Measurements from ENCODE around the gene ADCK2. TPM values are rescaled to one million over a fixed set of nuclear protein-coding genes. Genes with fewer than 3 reads are reported as not detected.
"Not testable (repeated sequence)": the region's sequence is repeated elsewhere in the genome, so short reads cannot be mapped to it uniquely, and the experiment has no call there.

Gene ADCK2
- total RNA-seq = 10 to 100 TPM; 22.1 TPM

GRCh38 chr7:140672382-140673062, at the start of gene ADCK2:
TSS of gene ADCK2 (plus strand) at chr7:140672945. CDS start at chr7:140673331, 386 bp downstream.
- Mint-ChIP-seq H3K27me3 (ENCODE audit: low read depth) (no peaks in the 10 kb centered on the region), H3K9me3 (no peaks in the 10 kb centered on the region), H3K4me3 (peak within 1 kb of the TSS; percentile 83), H3K27ac (peak within 1 kb of the TSS; percentile 68), H3K36me3 (ENCODE audit: low read depth) (peaks cover 8% of the 10 kb centered on the region), H3K4me1 (ENCODE audit: low read depth) (peaks cover 37% of the 10 kb centered on the region)
- intact Hi-C loops (cut with micrococcal nuclease) = loop anchor here (1.0 to 2.0 kb wide), 5 partner anchors 16 to 342 kb away; partner anchors contain the start of genes BRAF, MRPS33 and NDUFB2
- peak; percentile 59 for DNase-seq
- CTCF ChIA-PET = no interaction called here

GRCh38 chr7:140623980-140624379, 48.8 kb upstream of the ADCK2 start:
- CTCF ChIA-PET = no interaction called here
- no peak for DNase-seq
- H3K27me3 Mint-ChIP-seq (ENCODE audit: low read depth) = no peaks in the 10 kb centered on the region
- H3K36me3 Mint-ChIP-seq (ENCODE audit: low read depth) = no peaks in the 10 kb centered on the region
- no peak overlapping the region for H3K4me3 Mint-ChIP-seq
- H3K27ac Mint-ChIP-seq = peak overlapping the region; percentile 5
- peaks cover 3% of the 10 kb centered on the region for H3K4me1 Mint-ChIP-seq (ENCODE audit: low read depth)
- no peaks in the 10 kb centered on the region for H3K9me3 Mint-ChIP-seq
- intact Hi-C loops (cut with micrococcal nuclease) = no loop called here

GRCh38 chr7:140624392-140625191, 48.2 kb upstream of the ADCK2 start:
- Mint-ChIP-seq H3K4me3 (no peak overlapping the region), H3K27me3 (ENCODE audit: low read depth) (no peaks in the 10 kb centered on the region), H3K4me1 (ENCODE audit: low read depth) (peaks cover 3% of the 10 kb centered on the region), H3K9me3 (no peaks in the 10 kb centered on the region), H3K27ac (no peak overlapping the region), H3K36me3 (ENCODE audit: low read depth) (no peaks in the 10 kb centered on the region)
- no peak for DNase-seq
- CTCF ChIA-PET = no interaction called here
- intact Hi-C loops (cut with micrococcal nuclease) = no loop called here

GRCh38 chr7:140625192-140625558, 47.6 kb upstream of the ADCK2 start:
- intact Hi-C loops (cut with micrococcal nuclease); H3K4me3 Mint-ChIP-seq; H3K36me3 Mint-ChIP-seq (ENCODE audit: low read depth); DNase-seq; H3K27ac Mint-ChIP-seq; H3K27me3 Mint-ChIP-seq (ENCODE audit: low read depth); H3K4me1 Mint-ChIP-seq (ENCODE audit: low read depth); H3K9me3 Mint-ChIP-seq; CTCF ChIA-PET: not testable (repeated sequence)

- no peak overlapping the region for H3K27ac Mint-ChIP-seq
- H3K4me3 Mint-ChIP-seq = no peak overlapping the region
- H3K27me3 Mint-ChIP-seq (ENCODE audit: low read depth) = no peaks in the 10 kb centered on the region
- no peak for DNase-seq
- H3K9me3 Mint-ChIP-seq = no peaks in the 10 kb centered on the region
- H3K4me1 Mint-ChIP-seq (ENCODE audit: low read depth) = peaks cover 3% of the 10 kb centered on the region
- intact Hi-C loops (cut with micrococcal nuclease) = no loop called here
- CTCF ChIA-PET = no interaction called here
- no peaks in the 10 kb centered on the region for H3K36me3 Mint-ChIP-seq (ENCODE audit: low read depth)
Measured at GRCh38 chr7:140625908-140626868, 46.6 kb upstream of the ADCK2 start.

GRCh38 chr7:140631021-140631420, 41.7 kb upstream of the ADCK2 start:
- CTCF ChIA-PET = no interaction called here

GRCh38 chr7:140631602-140632001, 41.1 kb upstream of the ADCK2 start:
- no peaks in the 10 kb centered on the region for H3K36me3 Mint-ChIP-seq (ENCODE audit: low read depth)
- CTCF ChIA-PET = no interaction called here
- no peak overlapping the region for H3K27ac Mint-ChIP-seq
- peaks cover 8% of the 10 kb centered on the region for H3K27me3 Mint-ChIP-seq (ENCODE audit: low read depth)
- no peak overlapping the region for H3K4me3 Mint-ChIP-seq
- intact Hi-C loops (cut with micrococcal nuclease) = no loop called here
- no peaks in the 10 kb centered on the region for H3K9me3 Mint-ChIP-seq
- peaks cover 3% of the 10 kb centered on the region for H3K4me1 Mint-ChIP-seq (ENCODE audit: low read depth)
- DNase-seq = no peak

More at GRCh38 chr7:140631021-140631420, 41.7 kb upstream of the ADCK2 start:
- Mint-ChIP-seq H3K36me3 (ENCODE audit: low read depth) (no peaks in the 10 kb centered on the region), H3K9me3 (no peaks in the 10 kb centered on the region), H3K27me3 (ENCODE audit: low read depth) (peaks cover 3% of the 10 kb centered on the region), H3K27ac (no peak overlapping the region), H3K4me3 (no peak overlapping the region), H3K4me1 (ENCODE audit: low read depth) (peaks cover 3% of the 10 kb centered on the region)
- DNase-seq = no peak
- intact Hi-C loops (cut with micrococcal nuclease) = no loop called here

- Mint-ChIP-seq H3K36me3 (ENCODE audit: low read depth) (no peaks in the 10 kb centered on the region), H3K9me3 (no peaks in the 10 kb centered on the region), H3K27me3 (ENCODE audit: low read depth) (peaks cover 36% of the 10 kb centered on the region), H3K4me1 (ENCODE audit: low read depth) (peaks cover 11% of the 10 kb centered on the region), H3K27ac (no peak overlapping the region), H3K4me3 (no peak overlapping the region)
- no peak for DNase-seq
- intact Hi-C loops (cut with micrococcal nuclease) = no loop called here
- CTCF ChIA-PET = no interaction called here
Measured at GRCh38 chr7:140635345-140635744, 37.4 kb upstream of the ADCK2 start.

- CTCF ChIA-PET = no interaction called here
- Mint-ChIP-seq H3K4me1 (ENCODE audit: low read depth) (peaks cover 11% of the 10 kb centered on the region), H3K27me3 (ENCODE audit: low read depth) (peaks cover 36% of the 10 kb centered on the region), H3K4me3 (no peak overlapping the region), H3K36me3 (ENCODE audit: low read depth) (no peaks in the 10 kb centered on the region), H3K9me3 (no peaks in the 10 kb centered on the region), H3K27ac (no peak overlapping the region)
- intact Hi-C loops (cut with micrococcal nuclease) = no loop called here
- no peak for DNase-seq
Measured at GRCh38 chr7:140635816-140636215, 36.9 kb upstream of the ADCK2 start.

- no peak overlapping the region for H3K27ac Mint-ChIP-seq
- peaks cover 45% of the 10 kb centered on the region for H3K27me3 Mint-ChIP-seq (ENCODE audit: low read depth)
Measured at GRCh38 chr7:140637400-140637799, 35.3 kb upstream of the ADCK2 start.

GRCh38 chr7:140638173-140638791, 34.5 kb upstream of the ADCK2 start:
- DNase-seq = no peak
- Mint-ChIP-seq H3K4me1 (ENCODE audit: low read depth) (peaks cover 15% of the 10 kb centered on the region), H3K36me3 (ENCODE audit: low read depth) (no peaks in the 10 kb centered on the region), H3K9me3 (no peaks in the 10 kb centered on the region), H3K4me3 (no peak overlapping the region), H3K27me3 (ENCODE audit: low read depth) (peaks cover 47% of the 10 kb centered on the region), H3K27ac (no peak overlapping the region)
- intact Hi-C loops (cut with micrococcal nuclease) = no loop called here
- CTCF ChIA-PET = no interaction called here

More at GRCh38 chr7:140637400-140637799, 35.3 kb upstream of the ADCK2 start:
- CTCF ChIA-PET = no interaction called here
- intact Hi-C loops (cut with micrococcal nuclease) = no loop called here
- Mint-ChIP-seq H3K9me3 (no peaks in the 10 kb centered on the region), H3K36me3 (ENCODE audit: low read depth) (no peaks in the 10 kb centered on the region), H3K4me3 (no peak overlapping the region), H3K4me1 (ENCODE audit: low read depth) (peaks cover 15% of the 10 kb centered on the region)
- no peak for DNase-seq

Data from activated naive CD4-positive, alpha-beta T cell treated with anti-CD3 and anti-CD28 coated beads for 36 hours (primary cell).